PC-9 (cell line): ENCODE measurements around the gene FCSK.

ENCODE experiments used
- EZH2 ChIP-seq: fragments of 200-600 bp; sonication (generic); IDR thresholded peaks from 2 replicates; pipeline ENCODE4 v1.8.0; 2017; ENCODE audit warnings: antibody characterized with exemption, low read depth
- TF ChIP-seq, protein P1 (sequence below): fragments of 200-600 bp; sonication (generic); conservative IDR thresholded peaks from 2 replicates; pipeline ENCODE4 v1.6.1; 2017; ENCODE audit warnings: mixed run types, antibody characterized with exemption, mild to moderate bottlenecking, moderate library complexity

DNA sequence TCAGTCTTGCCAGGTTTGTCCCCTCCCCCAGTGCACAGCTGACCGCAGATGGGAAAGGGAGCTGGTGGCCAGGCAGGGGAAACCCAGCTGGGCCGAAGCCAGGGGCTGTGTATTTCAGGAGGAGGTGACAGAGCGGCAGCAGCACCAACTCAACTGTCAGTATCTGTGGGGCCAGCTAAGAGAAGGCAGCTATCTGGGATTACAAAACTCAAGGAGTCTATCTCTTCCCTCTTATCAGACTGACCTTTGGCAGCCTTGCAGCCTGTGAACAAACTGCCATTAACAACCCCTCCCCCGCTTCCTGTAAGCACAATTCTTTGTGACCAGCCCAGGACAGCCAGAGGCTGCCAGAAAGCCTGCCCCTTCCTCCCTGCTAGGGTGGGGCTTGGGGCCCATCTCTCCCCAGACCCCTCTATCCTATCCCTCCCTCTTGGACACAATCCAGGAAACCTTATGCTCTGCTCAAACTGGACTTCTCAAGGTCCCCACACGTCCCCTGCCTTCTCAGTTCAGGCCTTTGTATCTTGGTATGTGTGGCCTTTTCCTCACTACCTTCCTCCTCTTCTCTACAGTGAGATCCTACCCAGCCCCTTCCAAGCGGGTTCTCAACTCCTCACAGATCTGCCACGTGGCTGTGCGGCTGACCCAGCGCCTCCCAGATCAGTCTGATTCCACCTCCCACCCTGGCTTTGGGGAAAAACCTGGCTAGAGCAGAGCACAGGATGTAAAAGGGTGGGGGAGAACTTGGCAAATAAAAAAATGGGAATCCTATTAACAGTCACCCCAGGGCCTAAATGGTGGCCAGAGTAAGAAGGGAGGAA lies 26.0 kb upstream of the FCSK start:
- TF ChIP-seq, protein P1, sequence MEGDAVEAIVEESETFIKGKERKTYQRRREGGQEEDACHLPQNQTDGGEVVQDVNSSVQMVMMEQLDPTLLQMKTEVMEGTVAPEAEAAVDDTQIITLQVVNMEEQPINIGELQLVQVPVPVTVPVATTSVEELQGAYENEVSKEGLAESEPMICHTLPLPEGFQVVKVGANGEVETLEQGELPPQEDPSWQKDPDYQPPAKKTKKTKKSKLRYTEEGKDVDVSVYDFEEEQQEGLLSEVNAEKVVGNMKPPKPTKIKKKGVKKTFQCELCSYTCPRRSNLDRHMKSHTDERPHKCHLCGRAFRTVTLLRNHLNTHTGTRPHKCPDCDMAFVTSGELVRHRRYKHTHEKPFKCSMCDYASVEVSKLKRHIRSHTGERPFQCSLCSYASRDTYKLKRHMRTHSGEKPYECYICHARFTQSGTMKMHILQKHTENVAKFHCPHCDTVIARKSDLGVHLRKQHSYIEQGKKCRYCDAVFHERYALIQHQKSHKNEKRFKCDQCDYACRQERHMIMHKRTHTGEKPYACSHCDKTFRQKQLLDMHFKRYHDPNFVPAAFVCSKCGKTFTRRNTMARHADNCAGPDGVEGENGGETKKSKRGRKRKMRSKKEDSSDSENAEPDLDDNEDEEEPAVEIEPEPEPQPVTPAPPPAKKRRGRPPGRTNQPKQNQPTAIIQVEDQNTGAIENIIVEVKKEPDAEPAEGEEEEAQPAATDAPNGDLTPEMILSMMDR, result no peak
- TF ChIP-seq EZH2, result no peak
